ENCODE measurements around the gene LNX1. TPM values are rescaled to one million over a fixed set of nuclear protein-coding genes. Genes with fewer than 3 reads are reported as not detected.

The LNX1 gene
- polyA plus RNA-seq, 2 of the 4 experiments (the other 2 are of a cell fraction), result 0.04 to 0.14 TPM

GRCh38 chr4:53598901-53599300 lies 7.6 kb upstream of the LNX1 start:
- no peak for DNase-seq (ENCODE audit: low read depth in 1 of 2, low spot score in 1 of 2)
- no peak for FAIRE-seq
- ChIA-PET CTCF (interaction anchor here (0.8 kb wide), 1 partner anchor 10 kb away, joined by 3 read pairs; no protein-coding TSS in a partner anchor), POLR2A (no interaction called here)
- TF ChIP-seq HEYL (CRISPR knock-in tag; IDR thresholded peaks at IDR 0.05) (no peak), MAZ (IDR thresholded peaks at IDR 0.05; ENCODE audit: borderline replicate concordance, low read depth, low read length) (no peak), CBX2 (IDR thresholded peaks at IDR 0.05; ENCODE audit: borderline replicate concordance, low read depth) (no peak), HOXA7 (CRISPR knock-in tag; IDR thresholded peaks at IDR 0.05) (no peak), EHMT2 (IDR thresholded peaks at IDR 0.05; ENCODE audit: low read depth) (no peak), GATA3 (IDR thresholded peaks at IDR 0.05; ENCODE audit: borderline replicate concordance) (no peak), HOXB13 (CRISPR knock-in tag; IDR thresholded peaks at IDR 0.05; ENCODE audit: low read depth) (no peak), CEBPB (IDR thresholded peaks at IDR 0.05) (no peak), KDM1A (IDR thresholded peaks at IDR 0.05; ENCODE audit: low read depth) (no peak), POLR2A (IDR thresholded peaks at IDR 0.05; ENCODE audit: low read length) (no peak), ZC3H11A (IDR thresholded peaks at IDR 0.05) (no peak), RAD21 (conservative IDR thresholded peaks at IDR 0.05 in 1 of 2, IDR thresholded peaks at IDR 0.05 in 1 of 2) (no peak)
- no peaks in the 10 kb centered on the region for H3K9me3 ChIP-seq
- no peak overlapping the region for H3K4me2 ChIP-seq
- no peak for ATAC-seq
- H3K4me3 ChIP-seq, result no peak overlapping the region
- 0 out of 3 replicates have a peak, but pooled peaks cover 2% of the 10 kb centered on the region for H3K4me1 ChIP-seq
- no peak overlapping the region for H3K27ac ChIP-seq

- WGBS (ENCODE audit: missing lambda C conversion rate), result 52% methylated on average over 4 of the region's 4 CpGs
- CTCF ChIA-PET, result interaction anchor here (0.8 kb wide), 1 partner anchor 10 kb away, joined by 3 read pairs; no protein-coding TSS in a partner anchor
Measured at GRCh38 chr4:53598483-53598882, 7.2 kb upstream of the LNX1 start.

More at GRCh38 chr4:53598483-53598882, 7.2 kb upstream of the LNX1 start:
- H3K27ac ChIP-seq, result no peak overlapping the region
- ATAC-seq (no peak), FAIRE-seq (no peak), DNase-seq (ENCODE audit: low read depth in 1 of 2, low spot score in 1 of 2) (no peak)
- no peak overlapping the region for H3K4me3 ChIP-seq
- peaks cover 2% of the 10 kb centered on the region; the same call in 1 of the 3 replicates for H3K4me1 ChIP-seq
- POLR2A ChIA-PET, result no interaction called here
- H3K4me2 ChIP-seq, result no peak overlapping the region
- no peaks in the 10 kb centered on the region for H3K9me3 ChIP-seq
- no peak for TF ChIP-seq ATOH8 (CRISPR knock-in tag; IDR thresholded peaks at IDR 0.05; ENCODE audit: low read depth)
- no peak for TF ChIP-seq HOXB13 (CRISPR knock-in tag; IDR thresholded peaks at IDR 0.05; ENCODE audit: low read depth)
- no peak for TF ChIP-seq USF2 (IDR thresholded peaks at IDR 0.05)
- no peak for TF ChIP-seq RCOR1 (IDR thresholded peaks at IDR 0.05; ENCODE audit: low read depth, low read length)
- no peak for TF ChIP-seq JUN (IDR thresholded peaks at IDR 0.05)
- TF ChIP-seq HMGXB4 (CRISPR knock-in tag; IDR thresholded peaks at IDR 0.05; ENCODE audit: borderline replicate concordance), result no peak
- TF ChIP-seq MYC (IDR thresholded peaks at IDR 0.05; ENCODE audit: borderline replicate concordance, low read length), result no peak
- TF ChIP-seq SREBF2 (IDR thresholded peaks at IDR 0.05), result no peak
- TF ChIP-seq TFCP2L1 (CRISPR knock-in tag; IDR thresholded peaks at IDR 0.05), result no peak
- no peak for TF ChIP-seq BCL3 (IDR thresholded peaks at IDR 0.05)
- no peak for TF ChIP-seq HDAC2 (IDR thresholded peaks at IDR 0.05)
- TF ChIP-seq CEBPB (IDR thresholded peaks at IDR 0.05), result no peak
- no peak for TF ChIP-seq RARB (CRISPR knock-in tag; IDR thresholded peaks at IDR 0.05)
- no peak for TF ChIP-seq KDM5A (IDR thresholded peaks at IDR 0.05)
- TF ChIP-seq POLR2AphosphoS2 (conservative IDR thresholded peaks at IDR 0.05; ENCODE audit: low read length), result no peak
- TF ChIP-seq FOSL2 (IDR thresholded peaks at IDR 0.05), result no peak
- no peak for TF ChIP-seq FOSL2 (CRISPR knock-in tag; IDR thresholded peaks at IDR 0.05)
- no peak for TF ChIP-seq NFE2L2 (conservative IDR thresholded peaks at IDR 0.05; ENCODE audit: low read length)
- TF ChIP-seq TP53 (CRISPR knock-in tag; IDR thresholded peaks at IDR 0.05), result no peak
- TF ChIP-seq SMC3 (IDR thresholded peaks at IDR 0.05), result no peak
